GM12878 (cell line): Measurements from ENCODE around the gene NR2F6. TPM values are rescaled to one million over a fixed set of nuclear protein-coding genes. Genes with fewer than 3 reads are reported as not detected.

Experiments
- BCLAF1 ChIP-seq: fragments of 450-650 bp; IDR thresholded peaks from 2 replicates; pipeline ENCODE4 v1.6.1; 2017; ENCODE audit warnings: antibody characterized with exemption, mild to moderate bottlenecking, moderate library complexity
- CEBPZ ChIP-seq: fragments of 150-350 bp; IDR thresholded peaks from 2 replicates; pipeline ENCODE4 v1.6.1; 2016; ENCODE audit warnings: low read depth, low read length
- DPF2 ChIP-seq: fragments of 450-650 bp; IDR thresholded peaks from 2 replicates; pipeline ENCODE4 v1.6.1; 2017; ENCODE audit warnings: mild to moderate bottlenecking
- GABPA ChIP-seq: IDR thresholded peaks from 2 replicates; pipeline ENCODE4 v1.6.1; 2014; ENCODE audit warnings: antibody characterized with exemption, low read depth, mild to moderate bottlenecking, inconsistent platforms
- JUNB ChIP-seq: IDR thresholded peaks from 2 replicates; pipeline ENCODE4 v1.6.1; 2016; ENCODE audit warnings: antibody characterized with exemption, mild to moderate bottlenecking
- NR2F1 ChIP-seq: fragments of 450-650 bp; conservative IDR thresholded peaks from 2 replicates; pipeline ENCODE4 v1.6.1; 2017; ENCODE audit warnings: mild to moderate bottlenecking
- SIN3A ChIP-seq: IDR thresholded peaks from 2 replicates; pipeline ENCODE4 v1.6.1; 2012; ENCODE audit warnings: low read depth, low read length, improper control_type of control experiment
- SREBF2 ChIP-seq: IDR thresholded peaks from 2 replicates; pipeline ENCODE4 v1.6.1; 2012; ENCODE audit warnings: mild to moderate bottlenecking, low read length
- ZNF592 ChIP-seq: fragments of 450-650 bp; IDR thresholded peaks from 2 replicates; pipeline ENCODE4 v1.6.1; 2017; ENCODE audit warnings: mild to moderate bottlenecking, moderate library complexity
- ZSCAN29 ChIP-seq: fragments of 450-650 bp; IDR thresholded peaks from 2 replicates; pipeline ENCODE4 v1.6.1; 2017; ENCODE audit warnings: mild to moderate bottlenecking, moderate library complexity
- polyA plus RNA-seq, 11 experiments: library from polyadenylated mRNA; depleted of rRNA in 4 of 11; unstranded in 6 of 11; stranded (reverse) in 5 of 11; fragments of >200 nt; fragmentation: Nextera tagmentation in 4 of 11; fragmentation: Illumina TruSeq in 1 of 11; extraction: Ambion mirVana in 4 of 11; extraction: Trizol in 1 of 11; gene quantifications; 1 replicate in 1 of 11; 2 replicates in 10 of 11; pipeline versions ENCODE4 v1.2.1 to v1.2.3, GENCODE V29; 2011 to 2016; ENCODE audit warnings: inconsistent platforms in 2 of 11, missing spikeins in 2 of 11, low read depth in 1 of 11
- total RNA-seq, 4 experiments: library from RNA; depleted of rRNA in 3 of 4; stranded (reverse); fragments of >200 nt in 3 of 4; fragmentation: Illumina TruSeq in 1 of 4; extraction: Trizol in 1 of 4; gene quantifications; 2 replicates each; pipeline versions ENCODE4 v1.2.1 to v1.2.3, GENCODE V29; 2013 to 2021

NR2F6 gene
- total and polyA plus RNA-seq, 10 of the 15 experiments (the other 5 are each of a cell fraction or from before 2014, with no cell fraction given), result 0.18 to 15.5 (median 6.1) TPM

GRCh38 chr19:17244618-17245534, 843 bp downstream of the NR2F6 start (continued):
- TF ChIP-seq ZNF592 (no peak), SREBF2 (no peak), DPF2 (peak; percentile 77), BCLAF1 (no peak), JUNB (no peak), NR2F1 (peak; percentile 44), SIN3A (no peak), CEBPZ (no peak), ZSCAN29 (no peak), GABPA (no peak)
- TF ChIP-seq, all 136 proteins: peak for 5
